ENCODE measurements around the gene CTDSP1. TPM values are rescaled to one million over a fixed set of nuclear protein-coding genes. Genes with fewer than 3 reads are reported as not detected.

The CTDSP1 gene
- total RNA-seq: 100 to 1,000 TPM; 104 to 113 TPM
- polyA plus RNA-seq: 32.2 TPM

- Mint-ChIP-seq H3K27ac (peak within 1 kb of the TSS; percentile 89 to 100 (median 95)), H3K4me1 (peaks cover 52 to 73% (median 53%) of the 10 kb centered on the region in 3 donors), H3K36me3 (peaks cover 0 to 44% (median under 1%) of the 10 kb centered on the region in 3 donors), H3K27me3 (peaks cover 0 to 7% of the 10 kb centered on the region in 2 donors), H3K4me3 (peak within 1 kb of the TSS; percentile 92 to 99 (median 93)), H3K9me3 (no peaks in the 10 kb centered on the region)
- ChIA-PET POLR2A (interaction anchor here (1.1 kb wide), 1 partner anchor 98 kb away, joined by 3 read pairs; no protein-coding TSS in a partner anchor), CTCF (interaction anchor here (0.8 to 2.9 kb wide), 2 partner anchors 108 to 113 kb away, joined by 3 to 16 read pairs; partner anchors contain the start of gene TMBIM1)
- Histone ChIP-seq H3K27me3 (ENCODE audit: insufficient read depth, low read length, poor library complexity, severe bottlenecking) (no peaks in the 10 kb centered on the region), H3K4me3 (ENCODE audit: low read length) (peak within 1 kb of the TSS; percentile 63), H3K27ac (ENCODE audit: low read depth, low read length) (peak within 1 kb of the TSS; percentile 92), H3K36me3 (ENCODE audit: insufficient read depth, low read length) (peaks cover 10% of the 10 kb centered on the region), H3K9me3 (ENCODE audit: low read length) (no peaks in the 10 kb centered on the region), H3K4me1 (ENCODE audit: insufficient read depth, low read length) (peaks cover 42% of the 10 kb centered on the region)
- DNase-seq: peak; percentile 88 to 94 (median 91)
These were observed at the start of gene CTDSP1 for GRCh38 chr2:218399391-218400166. Gene CTDSP1, plus strand, starts transcription at chr2:218399868. Its CDS starts 223 bp downstream, at chr2:218400091.

GRCh38 chr2:218354045-218354444, 45.6 kb upstream of the CTDSP1 start:
- Histone ChIP-seq H3K27ac (ENCODE audit: low read depth, low read length) (no peak overlapping the region), H3K4me3 (ENCODE audit: low read length) (no peak overlapping the region), H3K36me3 (ENCODE audit: insufficient read depth, low read length) (no peaks in the 10 kb centered on the region), H3K9me3 (ENCODE audit: low read length) (no peaks in the 10 kb centered on the region), H3K27me3 (ENCODE audit: insufficient read depth, low read length, poor library complexity, severe bottlenecking) (no peaks in the 10 kb centered on the region), H3K4me1 (ENCODE audit: insufficient read depth, low read length) (no peaks in the 10 kb centered on the region)
- DNase-seq: no peak
- Mint-ChIP-seq H3K27me3 (peaks cover 0 to 2% of the 10 kb centered on the region in 2 donors), H3K27ac (peak overlapping the region in 1 of 8 donors; percentile 8), H3K4me1 (peaks cover 0 to 4% (median 0%) of the 10 kb centered on the region in 3 donors), H3K9me3 (peaks cover 0 to 22% (median 14%) of the 10 kb centered on the region in 5 donors), H3K4me3 (no peak overlapping the region), H3K36me3 (peaks cover 0 to 6% (median 0%) of the 10 kb centered on the region in 3 donors)
- CTCF ChIA-PET: interaction anchor here (1.2 to 4.8 kb wide), 4 partner anchors 10 to 83 kb away, joined by 3 to 50 read pairs (median 6); partner anchors contain the start of gene PNKD
- POLR2A ChIA-PET: no interaction called here

GRCh38 chr2:218354850-218355443, 44.7 kb upstream of the CTDSP1 start:
- Histone ChIP-seq H3K27ac (ENCODE audit: low read depth, low read length) (no peak overlapping the region), H3K4me3 (ENCODE audit: low read length) (no peak overlapping the region), H3K36me3 (ENCODE audit: insufficient read depth, low read length) (no peaks in the 10 kb centered on the region), H3K4me1 (ENCODE audit: insufficient read depth, low read length) (no peaks in the 10 kb centered on the region), H3K27me3 (ENCODE audit: insufficient read depth, low read length, poor library complexity, severe bottlenecking) (no peaks in the 10 kb centered on the region), H3K9me3 (ENCODE audit: low read length) (no peaks in the 10 kb centered on the region)
- Mint-ChIP-seq H3K36me3 (peaks cover 0 to 6% (median 0%) of the 10 kb centered on the region in 3 donors), H3K27me3 (peaks cover 0 to 2% of the 10 kb centered on the region in 2 donors), H3K4me1 (peaks cover 0 to 4% (median 0%) of the 10 kb centered on the region in 3 donors), H3K27ac (no peak overlapping the region), H3K9me3 (peaks cover 0 to 19% (median 14%) of the 10 kb centered on the region in 5 donors), H3K4me3 (no peak overlapping the region)
- no peak for DNase-seq
- ChIA-PET CTCF (interaction anchor here (1.2 to 4.9 kb wide), 8 partner anchors 9 to 82 kb away, joined by 3 to 80 read pairs (median 12); partner anchors contain the start of genes AAMP, PNKD and TMBIM1), POLR2A (no interaction called here)

- Histone ChIP-seq H3K27ac (ENCODE audit: low read depth, low read length) (no peak overlapping the region), H3K9me3 (ENCODE audit: low read length) (no peaks in the 10 kb centered on the region), H3K4me3 (ENCODE audit: low read length) (no peak overlapping the region), H3K4me1 (ENCODE audit: insufficient read depth, low read length) (no peaks in the 10 kb centered on the region), H3K27me3 (ENCODE audit: insufficient read depth, low read length, poor library complexity, severe bottlenecking) (no peaks in the 10 kb centered on the region), H3K36me3 (ENCODE audit: insufficient read depth, low read length) (no peaks in the 10 kb centered on the region)
- Mint-ChIP-seq H3K4me1 (peaks cover 0 to 4% (median 0%) of the 10 kb centered on the region in 3 donors), H3K36me3 (no peaks in the 10 kb centered on the region), H3K4me3 (no peak overlapping the region), H3K27ac (peak overlapping the region in 2 of 8 donors; percentile 1 to 51), H3K27me3 (no peaks in the 10 kb centered on the region), H3K9me3 (peaks cover 0 to 4% (median 3%) of the 10 kb centered on the region in 5 donors)
- peak in 1 of 5 donors; percentile 31 for DNase-seq
- POLR2A ChIA-PET: no interaction called here
- CTCF ChIA-PET: interaction anchor here (0.6 to 4.9 kb wide), 27 partner anchors 8 to 302 kb away, joined by 3 to 80 read pairs (median 5); partner anchors contain the start of genes AAMP, ARPC2, BCS1L and PNKD
These were observed 42.2 kb upstream of the CTDSP1 start for GRCh38 chr2:218357236-218358177.

GRCh38 chr2:218360453-218360852, 39.2 kb upstream of the CTDSP1 start:
- H3K4me1 Mint-ChIP-seq: peaks cover 0 to 4% (median 2%) of the 10 kb centered on the region in 3 donors
- H3K27ac Mint-ChIP-seq: no peak overlapping the region
- H3K9me3 Mint-ChIP-seq: no peaks in the 10 kb centered on the region
- POLR2A ChIA-PET: interaction anchor here (1.1 kb wide), 1 partner anchor 8 kb away, joined by 3 read pairs; no protein-coding TSS in a partner anchor
- DNase-seq: no peak
- CTCF ChIA-PET: interaction anchor here (0.8 to 3.0 kb wide), 3 partner anchors 33 to 89 kb away, joined by 3 to 12 read pairs (median 3); no protein-coding TSS in a partner anchor
- no peak overlapping the region for H3K4me3 ChIP-seq (ENCODE audit: low read length)
- H3K9me3 ChIP-seq (ENCODE audit: low read length): no peaks in the 10 kb centered on the region
- H3K27me3 Mint-ChIP-seq: no peaks in the 10 kb centered on the region
- no peaks in the 10 kb centered on the region for H3K4me1 ChIP-seq (ENCODE audit: insufficient read depth, low read length)
- H3K27ac ChIP-seq (ENCODE audit: low read depth, low read length): no peak overlapping the region
- H3K27me3 ChIP-seq (ENCODE audit: insufficient read depth, low read length, poor library complexity, severe bottlenecking): no peaks in the 10 kb centered on the region
- no peak overlapping the region for H3K4me3 Mint-ChIP-seq
- H3K36me3 ChIP-seq (ENCODE audit: insufficient read depth, low read length): no peaks in the 10 kb centered on the region
- H3K36me3 Mint-ChIP-seq: no peaks in the 10 kb centered on the region

- ChIA-PET POLR2A (no interaction called here), CTCF (interaction anchor here (0.7 kb wide), 1 partner anchor 530 kb away, joined by 3 read pairs; no protein-coding TSS in a partner anchor)
- Mint-ChIP-seq H3K27me3 (no peaks in the 10 kb centered on the region), H3K27ac (no peak overlapping the region), H3K9me3 (no peaks in the 10 kb centered on the region), H3K36me3 (no peaks in the 10 kb centered on the region), H3K4me1 (peaks cover 0 to 16% (median 6%) of the 10 kb centered on the region in 3 donors), H3K4me3 (no peak overlapping the region)
- Histone ChIP-seq H3K27me3 (ENCODE audit: insufficient read depth, low read length, poor library complexity, severe bottlenecking) (no peaks in the 10 kb centered on the region), H3K36me3 (ENCODE audit: insufficient read depth, low read length) (no peaks in the 10 kb centered on the region), H3K9me3 (ENCODE audit: low read length) (no peaks in the 10 kb centered on the region), H3K4me1 (ENCODE audit: insufficient read depth, low read length) (peaks cover 7% of the 10 kb centered on the region), H3K4me3 (ENCODE audit: low read length) (no peak overlapping the region), H3K27ac (ENCODE audit: low read depth, low read length) (no peak overlapping the region)
- peak in 1 of 5 donors; percentile 13 for DNase-seq
These were observed 37.1 kb upstream of the CTDSP1 start for GRCh38 chr2:218362606-218363005.

- Mint-ChIP-seq H3K4me1 (peaks cover 7 to 21% (median 10%) of the 10 kb centered on the region in 3 donors), H3K4me3 (peak overlapping the region in 1 of 7 donors; percentile 21), H3K27ac (peak overlapping the region in 3 of 8 donors; percentile 25 to 75 (median 66)), H3K36me3 (no peaks in the 10 kb centered on the region), H3K27me3 (peaks cover 0 to 2% of the 10 kb centered on the region in 2 donors), H3K9me3 (no peaks in the 10 kb centered on the region)
- H3K27me3 ChIP-seq (ENCODE audit: insufficient read depth, low read length, poor library complexity, severe bottlenecking): no peaks in the 10 kb centered on the region
- peaks cover 16% of the 10 kb centered on the region for H3K4me1 ChIP-seq (ENCODE audit: insufficient read depth, low read length)
- H3K4me3 ChIP-seq (ENCODE audit: low read length): no peak overlapping the region
- H3K36me3 ChIP-seq (ENCODE audit: insufficient read depth, low read length): no peaks in the 10 kb centered on the region
- H3K27ac ChIP-seq (ENCODE audit: low read depth, low read length): no peak overlapping the region
- no peak for DNase-seq
- no peaks in the 10 kb centered on the region for H3K9me3 ChIP-seq (ENCODE audit: low read length)
- ChIA-PET CTCF (interaction anchor here (0.8 to 1.3 kb wide), 4 partner anchors 11 to 91 kb away, joined by 3 to 4 read pairs (median 3); no protein-coding TSS in a partner anchor), POLR2A (no interaction called here)
These were observed 35.9 kb upstream of the CTDSP1 start for GRCh38 chr2:218363736-218364135.
